HepG2 (cell line): ENCODE data around the gene LAMC3. TPM values are rescaled to one million over a fixed set of nuclear protein-coding genes. Genes with fewer than 3 reads are reported as not detected.
A peak's percentile ranks its signal among the peaks of the same experiment; 100 is the strongest.

Experiments
- ATAC-seq: fragments of 200-7000 bp; cut with Tn5 transposase; 3 replicates; pipeline ENCODE4 v1.9.1; 2020; ENCODE audit warnings: mild to moderate bottlenecking, moderate library complexity
- BruUV-seq: library from RNA; stranded (reverse); fragments of 400-500 nt; replicated peaks from 2 replicates; lab custom pipeline; 2021; lab: Mats Ljungman, UMichigan
- CTCF ChIA-PET: fragments of 300-600 bp; formaldehyde crosslinking; extraction: SDS; loops from one replicate; lab custom pipeline; 2021; ENCODE audit warnings: low total read pairs, inconsistent platforms, low intra/inter-chr PET ratio; lab: Yijun Ruan, JAX
- POLR2A ChIA-PET: fragments of 350-600 bp; sonication (Branson Sonifier 250); formaldehyde crosslinking; loops from one replicate; lab custom pipeline; 2020; ENCODE audit warnings: antibody characterized with exemption, inconsistent platforms; lab: Yijun Ruan, JAX
- DNase-seq: peaks from one replicate; pipeline ENCODE4 v3.0.0-alpha.2; 2015; ENCODE audit warnings: low spot score
- FAIRE-seq: peaks from 3 replicates; lab custom pipeline; 2011; peaks lifted over from hg19 to GRCh38; lab: Jason Lieb, UNC
- H2AFZ ChIP-seq: one replicate; pipeline ENCODE4 v1.6.1; 2011; ENCODE audit warnings: low read length, inconsistent platforms
- H3K27ac ChIP-seq: fragments of 300-600 bp; 3 replicates; pipeline ENCODE4 v1.8.0; 2011; ENCODE audit warnings: mixed run types, mild to moderate bottlenecking, mixed read lengths, low read length, inconsistent platforms; ENCODE audit not compliant: insufficient read depth; ENCODE audit errors: extremely low read length
- H3K27me3 ChIP-seq, 2 experiments: fragments of 200-600 bp in 1 of 2; 2 replicates in 1 of 2; 3 replicates in 1 of 2; pipeline versions ENCODE4 v1.6.0 to v1.8.0; 2011; ENCODE audit warnings: low read length in 2 of 2, mild to moderate bottlenecking in 2 of 2, moderate library complexity in 2 of 2, inconsistent platforms in 1 of 2; ENCODE audit not compliant: insufficient read depth in 2 of 2, control insufficient read depth in 1 of 2
- H3K36me3 ChIP-seq, 2 experiments: fragments of 200-600 bp in 1 of 2; replicated peaks in 1 of 2; 2 replicates in 1 of 2; 3 replicates in 1 of 2; pipeline versions ENCODE4 v1.5.1 to v1.8.0; 2011; ENCODE audit warnings: low read length in 2 of 2, inconsistent platforms in 1 of 2; ENCODE audit not compliant: insufficient read depth in 2 of 2, control insufficient read depth in 1 of 2
- H3K4me1 ChIP-seq: 2 replicates; pipeline ENCODE4 v1.5.1; 2012; ENCODE audit warnings: low read length, inconsistent platforms; ENCODE audit not compliant: insufficient read depth
- H3K4me2 ChIP-seq: 2 replicates; pipeline ENCODE4 v1.6.0; 2011; ENCODE audit warnings: low read depth, low read length, inconsistent platforms
- H3K4me3 ChIP-seq, 3 experiments: fragments of 200-600 bp in 1 of 3; sonication (generic), shearing (Covaris generic) in 1 of 3; replicated peaks in 1 of 3; 2 replicates each; pipeline ENCODE4 v1.5.1; 2011 to 2016; ENCODE audit warnings: low read length in 3 of 3, inconsistent platforms in 2 of 3, low read depth in 2 of 3, mild to moderate bottlenecking in 2 of 3, control low read depth in 1 of 3, mixed read lengths in 1 of 3; ENCODE audit not compliant: insufficient read depth in 1 of 3
- H3K79me2 ChIP-seq: one replicate; pipeline ENCODE4 v1.6.1; 2011; ENCODE audit warnings: low read length, inconsistent platforms; ENCODE audit not compliant: insufficient read depth
- H3K9ac ChIP-seq: 2 replicates; pipeline ENCODE4 v1.6.0; 2011; ENCODE audit warnings: mild to moderate bottlenecking, low read depth, low read length, inconsistent platforms; ENCODE audit not compliant: insufficient read depth
- H3K9me3 ChIP-seq: 2 replicates; pipeline ENCODE4 v1.5.1; 2012; ENCODE audit warnings: mild to moderate bottlenecking, low read length
- H4K20me1 ChIP-seq: 2 replicates; pipeline ENCODE4 v1.6.0; 2011; ENCODE audit warnings: inconsistent platforms, mild to moderate bottlenecking, low read length, moderate library complexity; ENCODE audit not compliant: insufficient read depth
- FOSL2 ChIP-seq: sonication (generic); formaldehyde crosslinking; IDR thresholded peaks from 2 replicates; pipeline ENCODE4 v1.4.0; 2020; ENCODE audit warnings: missing genetic modification reagents
- NFYC ChIP-seq: IDR thresholded peaks from 2 replicates; pipeline ENCODE4 v1.6.1; 2016; ENCODE audit warnings: missing genetic modification reagents, missing compliant biosample characterization
- ZNF460 ChIP-seq: sonication (generic); formaldehyde crosslinking; IDR thresholded peaks from 2 replicates; pipeline ENCODE4 v1.5.1; 2020; ENCODE audit warnings: missing genetic modification reagents, mild to moderate bottlenecking, borderline replicate concordance
- ZNF563 ChIP-seq: sonication (generic); formaldehyde crosslinking; IDR thresholded peaks from 2 replicates; pipeline ENCODE4 v1.8.0; 2022; ENCODE audit warnings: mild to moderate bottlenecking, moderate library complexity, missing genetic modification reagents
- ZNF567 ChIP-seq: sonication (generic); formaldehyde crosslinking; IDR thresholded peaks from 2 replicates; pipeline ENCODE4 v1.8.1; 2023; ENCODE audit warnings: mild to moderate bottlenecking, missing genetic modification reagents, borderline replicate concordance
- ZNF75D ChIP-seq: sonication (generic); formaldehyde crosslinking; IDR thresholded peaks from 2 replicates; pipeline ENCODE4 v1.8.1; 2023; ENCODE audit warnings: missing genetic modification reagents, mild to moderate bottlenecking, borderline replicate concordance
- ZNF768 ChIP-seq: sonication (generic); formaldehyde crosslinking; IDR thresholded peaks from 2 replicates; pipeline ENCODE4 v1.4.0; 2020; ENCODE audit warnings: missing genetic modification reagents
- WGBS: methylation state at CpG from one replicate; pipeline ENCODE4 v1.1.6; 2017; ENCODE audit warnings: low lambda C conversion rate; 5-methylcytosine and 5-hydroxymethylcytosine counted together
- in situ Hi-C: cut with HindIII; loops from 2 replicates; pipeline ENCODE4 v1.10.0; 2017; ENCODE audit warnings: low pct_unique_long_range_greater_than_20kb; ENCODE audit not compliant: extremely low pct_ligation_motif_present
- intact Hi-C: fragments of 100-400 bp; cut with micrococcal nuclease; formaldehyde crosslinking; loops from one replicate; pipeline ENCODE4 v1.10.0; 2022; ENCODE audit not compliant: unreplicated experiment
- polyA plus RNA-seq, 8 experiments: library from polyadenylated mRNA; depleted of rRNA in 3 of 8; stranded (reverse) in 7 of 8; unstranded in 1 of 8; fragments of >200 nt; fragmentation: Illumina TruSeq in 4 of 8; extraction: Trizol in 4 of 8; gene quantifications; 2 replicates each; pipeline versions ENCODE4 v1.2.1 to v1.2.3, GENCODE V29; 2011 to 2016; ENCODE audit warnings: low read depth in 4 of 8, missing spikeins in 1 of 8, mixed read lengths in 1 of 8; ENCODE audit not compliant: insufficient read depth in 1 of 8
- total RNA-seq, 5 experiments: library from RNA; depleted of rRNA; stranded (reverse); fragments of >200 nt; fragmentation: Illumina TruSeq; extraction: Trizol; gene quantifications; 2 replicates each; pipeline ENCODE4 v1.2.3, GENCODE V29; 2016; ENCODE audit warnings: low read depth in 1 of 5
- TF ChIP-seq, protein P1 (sequence below): sonication (generic); formaldehyde crosslinking; IDR thresholded peaks from 2 replicates; pipeline ENCODE4 v1.4.0; 2020; ENCODE audit warnings: mild to moderate bottlenecking, missing genetic modification reagents
- TF ChIP-seq, protein P2 (sequence below), 2 experiments: sonication (generic) in 1 of 2; formaldehyde crosslinking in 1 of 2; IDR thresholded peaks; 2 replicates each; pipeline versions ENCODE4 v1.4.0 to v1.6.1; 2018 to 2020; ENCODE audit warnings: missing genetic modification reagents in 2 of 2, borderline replicate concordance in 1 of 2, low read depth in 1 of 2, mild to moderate bottlenecking in 1 of 2, missing biosample characterization in 1 of 2
- TF ChIP-seq, protein P3 (sequence below): sonication (generic); formaldehyde crosslinking; IDR thresholded peaks from 2 replicates; pipeline ENCODE4 v1.4.0; 2020; ENCODE audit warnings: low read depth, mild to moderate bottlenecking, missing genetic modification reagents

LAMC3 gene
- total and polyA plus RNA-seq, 2 of the 13 experiments (the other 11 are each of a cell fraction or from before 2014, with no cell fraction given): 0.07 to 0.57 TPM

DNA sequence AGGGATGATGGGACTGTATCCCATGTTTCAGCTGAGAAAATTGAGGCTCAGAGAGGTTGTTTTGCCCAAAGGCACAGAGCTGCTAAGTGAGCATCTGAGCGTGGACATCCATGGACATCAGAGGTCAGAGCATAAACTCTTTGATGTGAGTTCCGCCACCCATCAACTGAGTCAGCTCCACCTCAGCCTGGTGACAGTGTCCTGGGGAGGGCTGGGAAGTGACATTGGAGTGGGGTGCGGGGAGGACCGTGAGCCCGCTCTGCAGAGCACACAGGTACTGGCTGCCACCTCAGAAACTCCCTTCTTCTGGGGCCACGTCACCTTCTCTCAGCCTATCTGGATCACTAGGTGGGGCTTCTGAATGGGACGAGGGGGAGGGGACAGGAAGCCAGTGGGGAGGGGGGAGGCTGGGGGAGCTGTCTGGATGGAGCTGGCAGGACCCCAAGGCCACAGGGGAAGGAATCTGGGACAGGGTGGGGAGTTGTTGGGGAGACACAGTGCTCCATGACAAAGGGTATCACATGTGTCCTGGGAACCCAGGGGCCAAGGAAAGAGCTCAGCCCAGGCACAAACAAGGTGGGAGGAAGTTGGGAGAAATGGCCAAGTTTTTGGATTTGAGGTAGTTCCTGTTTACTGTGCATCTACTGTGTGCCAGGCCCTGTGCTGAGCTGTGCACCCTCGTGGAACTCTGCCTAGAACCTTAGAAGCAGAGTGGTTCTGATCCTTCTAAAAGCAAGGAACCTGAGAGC, 2.5 kb downstream of the LAMC3 start:
- ATAC-seq (peak; percentile 23; the same call in 2 of the 3 replicates), FAIRE-seq (no peak), DNase-seq (peak; percentile 54)
- peaks cover 22% of the 10 kb centered on the region for H3K4me1 ChIP-seq
- H3K36me3 ChIP-seq: no peaks in the 10 kb centered on the region
- no peak overlapping the region for H3K4me3 ChIP-seq
- in situ Hi-C loops: loop anchor here (5.0 kb wide), 1 partner anchor 36 kb away; no protein-coding TSS in a partner anchor
- no TSS peak for BruUV-seq
- WGBS: 0% methylated on average over 4 of the region's 8 CpGs
- H4K20me1 ChIP-seq: no peaks in the 10 kb centered on the region
- no peak overlapping the region for H2AFZ ChIP-seq
- H3K4me2 ChIP-seq: peak overlapping the region; percentile 51
- intact Hi-C loops: no loop called here
- H3K27ac ChIP-seq: no peak overlapping the region
- no peaks in the 10 kb centered on the region for H3K9me3 ChIP-seq
- POLR2A ChIA-PET: no interaction called here
- CTCF ChIA-PET: no interaction called here
- peaks cover 19 to 76% of the 10 kb centered on the region in 2 experiments for H3K27me3 ChIP-seq
- H3K79me2 ChIP-seq: no peaks in the 10 kb centered on the region
- no peak overlapping the region for H3K9ac ChIP-seq
- TF ChIP-seq, protein P1, sequence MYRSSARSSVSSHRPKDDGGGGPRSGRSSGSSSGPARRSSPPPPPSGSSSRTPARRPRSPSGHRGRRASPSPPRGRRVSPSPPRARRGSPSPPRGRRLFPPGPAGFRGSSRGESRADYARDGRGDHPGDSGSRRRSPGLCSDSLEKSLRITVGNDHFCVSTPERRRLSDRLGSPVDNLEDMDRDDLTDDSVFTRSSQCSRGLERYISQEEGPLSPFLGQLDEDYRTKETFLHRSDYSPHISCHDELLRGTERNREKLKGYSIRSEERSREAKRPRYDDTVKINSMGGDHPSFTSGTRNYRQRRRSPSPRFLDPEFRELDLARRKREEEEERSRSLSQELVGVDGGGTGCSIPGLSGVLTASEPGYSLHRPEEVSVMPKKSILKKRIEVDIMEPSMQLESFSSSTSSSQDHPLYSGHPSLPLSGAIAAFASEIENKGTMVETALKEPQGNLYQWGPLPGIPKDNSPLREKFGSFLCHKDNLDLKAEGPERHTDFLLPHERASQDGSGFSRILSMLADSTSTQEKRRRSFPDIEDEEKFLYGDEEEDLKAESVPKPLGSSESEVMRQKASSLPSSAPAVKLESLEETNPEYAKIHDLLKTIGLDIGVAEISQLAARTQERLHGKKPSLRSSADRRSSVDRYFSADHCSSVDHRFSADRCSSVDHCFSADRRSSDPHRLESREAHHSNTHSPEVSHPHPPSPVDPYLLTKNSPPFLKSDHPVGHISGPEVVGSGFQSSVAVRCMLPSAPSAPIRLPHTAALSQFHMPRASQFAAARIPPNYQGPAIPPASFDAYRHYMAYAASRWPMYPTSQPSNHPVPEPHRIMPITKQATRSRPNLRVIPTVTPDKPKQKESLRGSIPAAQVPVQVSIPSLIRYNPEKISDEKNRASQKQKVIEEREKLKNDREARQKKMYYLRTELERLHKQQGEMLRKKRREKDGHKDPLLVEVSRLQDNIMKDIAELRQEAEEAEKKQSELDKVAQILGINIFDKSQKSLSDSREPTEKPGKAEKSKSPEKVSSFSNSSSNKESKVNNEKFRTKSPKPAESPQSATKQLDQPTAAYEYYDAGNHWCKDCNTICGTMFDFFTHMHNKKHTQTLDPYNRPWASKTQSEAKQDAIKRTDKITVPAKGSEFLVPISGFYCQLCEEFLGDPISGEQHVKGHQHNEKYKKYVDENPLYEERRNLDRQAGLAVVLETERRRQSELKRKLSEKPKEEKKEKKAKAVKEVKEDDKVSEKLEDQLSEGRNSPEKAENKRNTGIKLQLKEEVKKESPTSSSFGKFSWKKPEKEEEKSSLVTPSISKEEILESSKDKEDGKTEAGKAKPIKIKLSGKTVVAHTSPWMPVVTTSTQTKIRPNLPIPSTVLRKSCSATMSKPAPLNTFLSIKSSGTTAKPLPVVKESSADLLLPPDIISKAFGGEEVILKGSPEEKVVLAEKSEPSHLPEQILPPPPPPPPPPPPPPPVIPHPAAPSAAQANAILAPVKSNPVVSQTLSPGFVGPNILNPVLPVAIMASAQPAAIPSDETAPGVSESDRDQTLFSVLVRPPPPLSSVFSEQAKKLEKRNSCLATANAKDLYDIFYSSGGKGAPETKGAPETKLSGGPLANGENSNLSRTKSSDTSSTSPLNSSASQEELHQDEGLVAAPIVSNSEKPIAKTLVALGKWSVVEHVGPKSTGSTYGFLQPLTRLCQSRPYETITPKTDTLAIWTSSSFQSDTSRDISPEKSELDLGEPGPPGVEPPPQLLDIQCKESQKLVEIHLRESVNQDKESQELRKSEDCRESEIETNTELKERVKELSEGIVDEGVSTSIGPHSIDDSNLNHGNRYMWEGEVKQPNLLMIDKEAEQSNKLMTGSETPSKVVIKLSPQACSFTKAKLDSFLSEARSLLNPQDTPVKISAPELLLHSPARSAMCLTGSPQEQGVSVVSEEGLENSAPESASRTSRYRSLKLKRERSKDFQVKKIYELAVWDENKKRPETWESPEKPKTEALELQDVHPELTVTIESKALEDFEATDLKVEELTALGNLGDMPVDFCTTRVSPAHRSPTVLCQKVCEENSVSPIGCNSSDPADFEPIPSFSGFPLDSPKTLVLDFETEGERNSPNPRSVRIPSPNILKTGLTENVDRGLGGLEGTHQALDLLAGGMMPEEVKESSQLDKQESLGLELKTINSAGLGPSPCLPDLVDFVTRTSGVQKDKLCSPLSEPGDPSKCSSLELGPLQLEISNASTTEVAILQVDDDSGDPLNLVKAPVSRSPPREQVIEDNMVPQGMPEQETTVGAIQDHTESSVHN (CRISPR knock-in tag): no peak
- TF ChIP-seq ZNF768 (CRISPR knock-in tag): peak; percentile 62
- TF ChIP-seq NFYC (CRISPR knock-in tag): no peak
- TF ChIP-seq, protein P2, sequence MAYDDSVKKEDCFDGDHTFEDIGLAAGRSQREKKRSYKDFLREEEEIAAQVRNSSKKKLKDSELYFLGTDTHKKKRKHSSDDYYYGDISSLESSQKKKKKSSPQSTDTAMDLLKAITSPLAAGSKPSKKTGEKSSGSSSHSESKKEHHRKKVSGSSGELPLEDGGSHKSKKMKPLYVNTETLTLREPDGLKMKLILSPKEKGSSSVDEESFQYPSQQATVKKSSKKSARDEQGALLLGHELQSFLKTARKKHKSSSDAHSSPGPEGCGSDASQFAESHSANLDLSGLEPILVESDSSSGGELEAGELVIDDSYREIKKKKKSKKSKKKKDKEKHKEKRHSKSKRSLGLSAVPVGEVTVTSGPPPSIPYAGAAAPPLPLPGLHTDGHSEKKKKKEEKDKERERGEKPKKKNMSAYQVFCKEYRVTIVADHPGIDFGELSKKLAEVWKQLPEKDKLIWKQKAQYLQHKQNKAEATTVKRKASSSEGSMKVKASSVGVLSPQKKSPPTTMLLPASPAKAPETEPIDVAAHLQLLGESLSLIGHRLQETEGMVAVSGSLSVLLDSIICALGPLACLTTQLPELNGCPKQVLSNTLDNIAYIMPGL (CRISPR knock-in tag; IDR thresholded peaks at IDR 0.05; ENCODE audit: borderline replicate concordance in 1 of 2, low read depth in 1 of 2): no peak
- no peak for TF ChIP-seq ZNF563 (CRISPR knock-in tag)
- TF ChIP-seq ZNF75D (CRISPR knock-in tag): no peak
- TF ChIP-seq ZNF460 (CRISPR knock-in tag): no peak
- TF ChIP-seq, protein P3, sequence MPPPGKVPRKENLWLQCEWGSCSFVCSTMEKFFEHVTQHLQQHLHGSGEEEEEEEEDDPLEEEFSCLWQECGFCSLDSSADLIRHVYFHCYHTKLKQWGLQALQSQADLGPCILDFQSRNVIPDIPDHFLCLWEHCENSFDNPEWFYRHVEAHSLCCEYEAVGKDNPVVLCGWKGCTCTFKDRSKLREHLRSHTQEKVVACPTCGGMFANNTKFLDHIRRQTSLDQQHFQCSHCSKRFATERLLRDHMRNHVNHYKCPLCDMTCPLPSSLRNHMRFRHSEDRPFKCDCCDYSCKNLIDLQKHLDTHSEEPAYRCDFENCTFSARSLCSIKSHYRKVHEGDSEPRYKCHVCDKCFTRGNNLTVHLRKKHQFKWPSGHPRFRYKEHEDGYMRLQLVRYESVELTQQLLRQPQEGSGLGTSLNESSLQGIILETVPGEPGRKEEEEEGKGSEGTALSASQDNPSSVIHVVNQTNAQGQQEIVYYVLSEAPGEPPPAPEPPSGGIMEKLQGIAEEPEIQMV (CRISPR knock-in tag): no peak
- peak; percentile 32; the same call in 1 of the 2 replicates for TF ChIP-seq FOSL2
- TF ChIP-seq ZNF567: no peak
